Measurements from ENCODE around the gene PRUNE1. TPM values are rescaled to one million over a fixed set of nuclear protein-coding genes. Genes with fewer than 3 reads are reported as not detected.

Gene PRUNE1
- total RNA-seq, 3 donors from 2014 or later = 21.6 to 34.1 (median 32.8) TPM

- H3K36me3 ChIP-seq = no peaks in the 10 kb centered on the region
- H3K27ac ChIP-seq = peak overlapping the region; percentile 62 to 67
- peak; percentile 76 to 85 for DNase-seq (ENCODE audit: low spot score in 2 of 2)
- TF ChIP-seq POLR2A (IDR thresholded peaks at IDR 0.05) (no peak), POLR2AphosphoS5 (IDR thresholded peaks at IDR 0.05) (peak in 2 of 3 donors; percentile 44 to 53)
- H3K9me3 ChIP-seq = no peaks in the 10 kb centered on the region
- H3K4me3 ChIP-seq = no peak overlapping the region
- intact Hi-C loops (cut with DNase I; ENCODE audit: low total_unique reads) = no loop called here
- H3K4me1 ChIP-seq = peaks cover 4 to 19% of the 10 kb centered on the region in 2 donors
- H3K27me3 ChIP-seq = no peaks in the 10 kb centered on the region
Measured at GRCh38 chr1:150976879-150977694, 31.2 kb upstream of the PRUNE1 start.

GRCh38 chr1:150979092-150980056, 28.9 kb upstream of the PRUNE1 start:
- intact Hi-C loops (cut with DNase I; ENCODE audit: low total_unique reads) = loop anchor here (5.0 kb wide), 1 partner anchor 863 kb away; no protein-coding TSS in a partner anchor
- no peaks in the 10 kb centered on the region for H3K27me3 ChIP-seq
- H3K36me3 ChIP-seq = no peaks in the 10 kb centered on the region
- no peaks in the 10 kb centered on the region for H3K9me3 ChIP-seq
- TF ChIP-seq POLR2A (IDR thresholded peaks at IDR 0.05) = no peak
- TF ChIP-seq CTCF (IDR thresholded peaks at IDR 0.05) = peak; percentile 94 to 99 (median 99)
- TF ChIP-seq POLR2AphosphoS5 (IDR thresholded peaks at IDR 0.05) = peak in 2 of 3 donors; percentile 30 to 40
- H3K27ac ChIP-seq = peak overlapping the region; percentile 68 to 73
- H3K4me3 ChIP-seq = peak overlapping the region; percentile 9 to 37 (median 24)
- peaks cover 6 to 9% of the 10 kb centered on the region in 2 donors for H3K4me1 ChIP-seq
- DNase-seq (ENCODE audit: low spot score in 2 of 2) = peak; percentile 84 to 85

GRCh38 chr1:150981177-150981804, 27.0 kb upstream of the PRUNE1 start:
- no peak for DNase-seq (ENCODE audit: low spot score in 2 of 2)
- H3K4me3 ChIP-seq = no peak overlapping the region
- intact Hi-C loops (cut with DNase I; ENCODE audit: low total_unique reads) = loop anchor here (5.0 kb wide), 1 partner anchor 861 kb away; no protein-coding TSS in a partner anchor
- H3K36me3 ChIP-seq = no peaks in the 10 kb centered on the region
- H3K9me3 ChIP-seq = no peaks in the 10 kb centered on the region
- H3K27ac ChIP-seq = peak overlapping the region; percentile 58 to 68
- TF ChIP-seq CTCF (IDR thresholded peaks at IDR 0.05) (no peak), POLR2A (IDR thresholded peaks at IDR 0.05) (no peak), POLR2AphosphoS5 (IDR thresholded peaks at IDR 0.05) (no peak)
- peaks cover 6% of the 10 kb centered on the region in 2 donors for H3K4me1 ChIP-seq
- H3K27me3 ChIP-seq = no peaks in the 10 kb centered on the region

GRCh38 chr1:150981805-150982712, 26.2 kb upstream of the PRUNE1 start, which contains the start of gene ANXA9:
ANXA9 (plus strand) TSS chr1:150982292; CDS start chr1:150983106, 814 bp downstream.
- no peak for DNase-seq (ENCODE audit: low spot score in 2 of 2)
- Histone ChIP-seq H3K4me1 (peaks cover 6% of the 10 kb centered on the region in 2 donors), H3K36me3 (no peaks in the 10 kb centered on the region), H3K9me3 (no peaks in the 10 kb centered on the region), H3K27me3 (no peaks in the 10 kb centered on the region), H3K4me3 (peak within 1 kb of the TSS in 1 of 3 donors; percentile 36), H3K27ac (peak within 1 kb of the TSS; percentile 58 to 68)
- TF ChIP-seq CTCF (IDR thresholded peaks at IDR 0.05) (no peak), POLR2AphosphoS5 (IDR thresholded peaks at IDR 0.05) (no peak), POLR2A (IDR thresholded peaks at IDR 0.05) (no peak)
- intact Hi-C loops (cut with DNase I; ENCODE audit: low total_unique reads) = loop anchor here (5.0 kb wide), 1 partner anchor 860 kb away; no protein-coding TSS in a partner anchor
